Gastrocnemius medialis (tissue), 4 donors: ENCODE data around the gene R3HDM2. TPM values are rescaled to one million over a fixed set of nuclear protein-coding genes. Genes with fewer than 3 reads are reported as not detected.

Experiments used
- ATAC-seq, 2 donors: fragments of 150-250 bp; one replicate each; pipeline ENCODE4 v1.9.1; 2016
- DNase-seq, 2 donors: peaks; one replicate each; pipeline ENCODE4 v3.0.0-alpha.2; 2019
- H3K27ac ChIP-seq, 4 donors: fragments of 200-600 bp; sonication (generic); 1 replicate in 1 of 4; 2 replicates in 3 of 4; pipeline ENCODE4 v1.5.1; 2016 to 2018; ENCODE audit warnings: mild to moderate bottlenecking in 2 of 4, moderate library complexity in 1 of 4
- H3K27me3 ChIP-seq, 3 donors: fragments of 200-600 bp; sonication (generic) in 2 of 3; 1 replicate in 1 of 3; 2 replicates in 2 of 3; pipeline versions ENCODE4 v1.5.1 to v1.6.0; 2016 to 2019; ENCODE audit warnings: mild to moderate bottlenecking in 1 of 3, moderate library complexity in 1 of 3
- H3K36me3 ChIP-seq, 2 donors: fragments of 200-600 bp; sonication (generic) in 1 of 2; one replicate each; pipeline ENCODE4 v1.5.1; 2017 to 2018
- H3K4me1 ChIP-seq, 2 donors: fragments of 200-600 bp; sonication (generic) in 1 of 2; one replicate each; pipeline ENCODE4 v1.5.1; 2016 to 2017; ENCODE audit warnings: mild to moderate bottlenecking in 2 of 2
- H3K4me3 ChIP-seq, 4 donors: fragments of 200-600 bp; sonication (generic) in 3 of 4; 1 replicate in 1 of 4; 2 replicates in 3 of 4; pipeline ENCODE4 v1.5.1; 2016 to 2019; ENCODE audit warnings: mild to moderate bottlenecking in 2 of 4
- H3K9me3 ChIP-seq, 3 donors: fragments of 200-600 bp; sonication (generic) in 2 of 3; 1 replicate in 1 of 3; 2 replicates in 2 of 3; pipeline ENCODE4 v1.5.1; 2016 to 2019
- POLR2A ChIP-seq, 2 donors: fragments of 450-650 bp; IDR thresholded peaks; one replicate each; pipeline ENCODE4 v1.6.1; 2017; ENCODE audit warnings: antibody characterized with exemption in 2 of 2, mild to moderate bottlenecking in 2 of 2, moderate library complexity in 2 of 2
- in situ Hi-C, 4 donors: fragments of 200-750 bp; cut with MboI; loops; one replicate each; pipeline versions ENCODE4 v1.15.0 to v1.8.0; 2017; ENCODE audit warnings: low sequenced_read_pairs in 4 of 4
- intact Hi-C: fragments of 100-400 bp; cut with DNase I; formaldehyde crosslinking; loops from one replicate; pipeline ENCODE4 v1.15.1; 2023; ENCODE audit warnings: low total_unique reads
- total RNA-seq, 4 donors: library from RNA; depleted of rRNA; stranded (reverse); fragments of >200 nt; gene quantifications; one replicate each; pipeline versions ENCODE4 v1.1.0 to v1.2.3, GENCODE V29; 2016
- TF ChIP-seq, protein P1 (sequence below), 5 experiments: fragments of 450-650 bp in 3 of 5; fragments of 200-600 bp in 2 of 5; sonication (generic) in 2 of 5; IDR thresholded peaks in 4 of 5; conservative IDR thresholded peaks in 1 of 5; 1 replicate in 4 of 5; 2 replicates in 1 of 5; pipeline ENCODE4 v1.5.1; 2016 to 2019; ENCODE audit warnings: antibody characterized with exemption in 5 of 5, mild to moderate bottlenecking in 3 of 5, moderate library complexity in 3 of 5

R3HDM2 gene
- total RNA-seq, 4 donors from 2014 or later, result 24.1 to 27.1 (median 25.6) TPM

DNA sequence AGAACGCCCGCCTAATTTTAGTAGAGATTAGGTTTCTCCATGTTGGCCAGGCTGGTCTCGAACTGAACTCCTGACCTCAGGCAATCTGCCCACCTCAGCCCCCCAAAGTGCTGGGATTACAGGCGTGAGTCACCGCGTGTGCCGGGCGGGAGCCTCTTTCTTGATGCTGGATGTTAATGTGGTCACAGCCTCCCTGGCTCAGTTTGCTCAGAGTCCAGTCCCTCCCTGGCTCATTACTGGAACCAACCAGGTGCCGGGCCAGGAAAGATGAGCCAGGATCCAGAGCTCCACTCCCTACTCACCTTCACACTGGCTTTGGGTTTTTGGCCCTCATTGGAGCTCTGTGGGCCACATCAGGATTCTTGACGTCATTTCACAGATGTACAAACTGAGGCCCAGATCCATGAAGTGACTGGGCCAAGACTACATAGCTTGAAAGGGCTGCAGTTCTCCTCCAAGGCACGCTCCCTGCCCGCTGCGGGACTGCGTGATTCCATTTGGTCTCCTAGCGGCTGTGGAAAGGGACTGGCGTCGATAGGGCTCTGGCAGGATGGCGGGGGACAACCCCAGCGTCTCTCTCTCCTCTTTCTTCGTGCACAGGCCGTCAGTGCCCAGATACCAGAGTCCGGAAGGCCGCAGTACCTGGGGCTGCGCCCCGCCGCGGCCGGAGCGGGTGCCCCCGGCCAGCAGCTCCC lies 206.4 kb downstream of the R3HDM2 start:
- in situ Hi-C loops (no loop called here), intact Hi-C loops (no loop called here)
- Histone ChIP-seq H3K9me3 (no peaks in the 10 kb centered on the region), H3K27me3 (peaks cover 51 to 70% (median 55%) of the 10 kb centered on the region in 3 donors), H3K4me3 (no peak overlapping the region), H3K27ac (no peak overlapping the region), H3K4me1 (no peaks in the 10 kb centered on the region), H3K36me3 (no peaks in the 10 kb centered on the region)
- DNase-seq (no peak), ATAC-seq (no peak)
- TF ChIP-seq POLR2A (IDR thresholded peaks at IDR 0.05), result no peak
- TF ChIP-seq, protein P1, sequence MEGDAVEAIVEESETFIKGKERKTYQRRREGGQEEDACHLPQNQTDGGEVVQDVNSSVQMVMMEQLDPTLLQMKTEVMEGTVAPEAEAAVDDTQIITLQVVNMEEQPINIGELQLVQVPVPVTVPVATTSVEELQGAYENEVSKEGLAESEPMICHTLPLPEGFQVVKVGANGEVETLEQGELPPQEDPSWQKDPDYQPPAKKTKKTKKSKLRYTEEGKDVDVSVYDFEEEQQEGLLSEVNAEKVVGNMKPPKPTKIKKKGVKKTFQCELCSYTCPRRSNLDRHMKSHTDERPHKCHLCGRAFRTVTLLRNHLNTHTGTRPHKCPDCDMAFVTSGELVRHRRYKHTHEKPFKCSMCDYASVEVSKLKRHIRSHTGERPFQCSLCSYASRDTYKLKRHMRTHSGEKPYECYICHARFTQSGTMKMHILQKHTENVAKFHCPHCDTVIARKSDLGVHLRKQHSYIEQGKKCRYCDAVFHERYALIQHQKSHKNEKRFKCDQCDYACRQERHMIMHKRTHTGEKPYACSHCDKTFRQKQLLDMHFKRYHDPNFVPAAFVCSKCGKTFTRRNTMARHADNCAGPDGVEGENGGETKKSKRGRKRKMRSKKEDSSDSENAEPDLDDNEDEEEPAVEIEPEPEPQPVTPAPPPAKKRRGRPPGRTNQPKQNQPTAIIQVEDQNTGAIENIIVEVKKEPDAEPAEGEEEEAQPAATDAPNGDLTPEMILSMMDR (IDR thresholded peaks at IDR 0.05 in 4 of 5, conservative IDR thresholded peaks at IDR 0.05 in 1 of 5), result no peak

DNA sequence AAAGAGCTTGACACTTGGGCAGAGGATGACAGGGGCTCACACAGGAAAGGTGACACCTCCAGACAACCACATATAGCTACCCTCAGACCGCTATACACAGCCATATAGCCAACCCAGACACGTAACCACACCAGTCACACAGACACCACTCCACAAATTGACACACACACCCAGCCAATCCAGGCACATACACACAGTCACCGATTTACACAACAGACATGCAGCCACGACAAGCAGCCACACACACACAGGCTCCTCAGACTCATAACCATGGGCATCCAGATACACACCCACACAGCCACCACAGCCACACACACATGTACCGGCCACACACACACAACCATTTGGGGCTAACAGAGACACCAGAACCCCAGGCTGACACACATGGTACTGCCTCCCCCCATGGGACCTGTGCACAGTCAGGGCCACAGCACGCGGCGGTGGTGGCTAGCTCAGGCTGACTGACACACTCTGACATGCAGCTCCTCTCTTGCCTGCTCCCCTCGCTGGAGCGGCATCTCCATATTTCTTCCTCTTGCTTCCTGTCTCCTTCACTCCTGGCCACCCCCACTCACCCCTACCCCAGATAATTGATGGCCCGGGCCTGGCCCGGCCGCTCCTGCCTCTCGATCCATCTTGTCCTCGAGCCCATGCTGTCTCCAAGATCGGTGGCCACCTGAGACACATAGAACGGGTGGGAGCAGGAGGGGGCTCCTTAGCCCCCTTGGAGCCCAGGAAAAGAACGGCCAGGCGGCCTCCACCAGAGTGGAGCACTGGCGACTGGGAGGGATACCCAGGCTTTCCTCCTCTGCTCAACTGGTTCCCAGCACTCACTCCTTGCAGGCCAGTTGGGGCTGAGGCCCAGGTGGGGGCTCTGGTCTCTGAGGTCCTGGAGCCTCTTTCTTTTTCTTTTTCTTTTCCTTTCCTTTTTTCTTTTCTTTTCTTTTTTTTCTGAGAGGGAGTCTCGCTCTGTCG lies 207.4 kb downstream of the R3HDM2 start:
- H3K36me3 ChIP-seq, result no peaks in the 10 kb centered on the region
- in situ Hi-C loops, result no loop called here

DNA sequence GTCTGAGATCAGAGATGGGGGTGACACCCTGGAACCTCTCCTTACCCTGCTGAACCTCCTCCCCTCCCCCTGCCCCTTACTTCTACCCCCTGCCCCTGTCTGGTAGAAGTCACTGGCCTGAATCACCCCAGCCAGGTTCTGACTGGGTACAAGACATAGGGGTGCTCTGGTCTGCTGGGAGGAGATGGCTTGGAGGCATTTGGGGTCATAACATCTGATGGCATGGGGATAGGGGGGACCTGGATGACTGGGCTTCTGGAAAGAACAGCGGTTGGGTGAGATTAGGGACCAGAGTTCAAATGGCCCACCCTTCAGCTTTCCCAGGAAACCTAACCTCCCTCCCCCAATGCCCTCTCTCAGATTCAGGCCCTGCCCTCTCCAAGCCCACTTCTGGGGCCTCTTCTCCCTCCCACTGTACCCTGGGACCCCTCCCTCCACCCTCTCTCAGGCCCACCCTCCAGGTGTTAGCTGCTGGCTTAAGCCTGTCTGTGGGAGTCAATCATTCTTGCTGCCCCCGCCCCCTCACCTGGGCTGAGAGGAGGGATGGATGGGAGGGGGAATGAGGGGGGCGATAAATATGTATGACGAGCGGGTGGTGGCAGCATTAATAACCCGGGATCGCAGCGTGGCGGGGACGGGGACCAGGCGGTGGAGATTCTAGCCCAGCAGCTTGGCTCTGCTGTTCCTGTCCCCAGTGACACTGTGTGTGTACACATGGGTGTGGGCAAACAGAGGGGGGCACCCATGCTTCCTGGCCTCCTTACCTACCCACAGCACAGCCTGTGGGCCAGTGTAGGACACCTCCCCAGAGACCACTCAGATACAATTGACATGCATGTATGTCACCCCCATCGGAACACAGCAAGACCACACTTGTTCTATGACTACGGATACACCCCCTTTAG lies 208.3 kb downstream of the R3HDM2 start:
- in situ Hi-C loops, result no loop called here
- ATAC-seq, result no peak
- H3K9me3 ChIP-seq, result no peaks in the 10 kb centered on the region
- peaks cover 0 to 1% of the 10 kb centered on the region in 2 donors for H3K4me1 ChIP-seq
- intact Hi-C loops, result no loop called here
- DNase-seq, result no peak
- no peak overlapping the region for H3K4me3 ChIP-seq
- H3K36me3 ChIP-seq, result no peaks in the 10 kb centered on the region
- H3K27me3 ChIP-seq, result peaks cover 70 to 88% (median 71%) of the 10 kb centered on the region in 3 donors
- no peak overlapping the region for H3K27ac ChIP-seq
- TF ChIP-seq, protein P1 (IDR thresholded peaks at IDR 0.05 in 4 of 5, conservative IDR thresholded peaks at IDR 0.05 in 1 of 5), result no peak
- TF ChIP-seq POLR2A (IDR thresholded peaks at IDR 0.05), result no peak

More for the DNA sequence above, 207.4 kb downstream of the R3HDM2 start:
- no peak for TF ChIP-seq POLR2A (IDR thresholded peaks at IDR 0.05)
- Histone ChIP-seq H3K4me3 (no peak overlapping the region), H3K27ac (no peak overlapping the region), H3K4me1 (no peaks in the 10 kb centered on the region), H3K9me3 (no peaks in the 10 kb centered on the region), H3K27me3 (peaks cover 61 to 79% (median 63%) of the 10 kb centered on the region in 3 donors)
- intact Hi-C loops, result no loop called here
- no peak for DNase-seq
- ATAC-seq, result no peak

DNA sequence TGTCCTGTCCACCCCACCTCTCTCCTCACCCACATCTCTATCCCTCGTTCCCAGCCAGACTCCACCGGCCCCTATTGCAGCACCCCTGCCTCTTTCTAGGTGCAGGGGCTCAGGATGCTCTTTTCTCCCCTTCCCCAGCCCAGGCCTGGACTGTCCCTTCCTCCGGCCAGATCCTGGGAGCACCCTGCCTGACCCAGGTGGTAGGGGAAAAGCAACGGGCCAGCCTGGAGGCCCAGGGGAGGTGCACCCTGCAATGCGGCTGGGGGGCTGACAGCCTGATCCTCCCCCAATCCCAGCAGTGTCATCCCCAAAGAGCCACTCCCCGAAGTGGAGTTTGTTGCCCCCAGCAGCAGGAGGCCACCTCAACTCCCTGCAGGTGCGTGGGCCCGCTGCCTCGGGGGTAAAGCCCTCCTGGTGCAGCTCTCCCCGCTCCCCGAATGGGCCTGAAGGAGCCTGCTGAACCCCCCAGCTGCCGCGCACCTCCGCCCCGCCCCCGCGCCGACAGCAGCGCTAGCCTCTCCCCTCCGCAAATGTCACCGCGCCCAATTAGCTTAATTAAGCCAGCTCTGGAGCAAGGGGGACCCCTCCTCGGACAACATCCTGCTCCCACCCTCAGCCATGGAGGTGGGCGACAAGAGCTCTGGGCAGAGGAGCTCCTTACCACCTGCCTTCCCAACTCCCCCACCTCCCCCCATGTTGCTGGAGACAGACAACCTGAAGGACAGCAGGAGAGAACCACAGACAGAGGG lies 209.5 kb downstream of the R3HDM2 start:
- no peak for TF ChIP-seq POLR2A (IDR thresholded peaks at IDR 0.05)
- TF ChIP-seq, protein P1 (IDR thresholded peaks at IDR 0.05 in 4 of 5, conservative IDR thresholded peaks at IDR 0.05 in 1 of 5), result no peak
- H3K36me3 ChIP-seq, result no peaks in the 10 kb centered on the region
- no peaks in the 10 kb centered on the region for H3K9me3 ChIP-seq
- peaks cover 73 to 91% (median 76%) of the 10 kb centered on the region in 3 donors for H3K27me3 ChIP-seq
- no peak for DNase-seq
- H3K4me3 ChIP-seq, result no peak overlapping the region
- in situ Hi-C loops, result no loop called here
- no peak for ATAC-seq
- peaks cover 0 to 10% of the 10 kb centered on the region in 2 donors for H3K4me1 ChIP-seq
- no peak overlapping the region for H3K27ac ChIP-seq
- intact Hi-C loops, result no loop called here
